HG03342 (cell line): Measurements from ENCODE around the gene MBD6.
"Not testable (repeated sequence)": the region's sequence is repeated elsewhere in the genome, so short reads cannot be mapped to it uniquely, and the experiment has no call there.

Source experiments
- ATAC-seq: cut with Tn5 transposase; IDR thresholded peaks from one replicate; pipeline ENCODE4 v1.9.1; 2021; ENCODE audit warnings: mild to moderate bottlenecking, moderate library complexity; ENCODE audit not compliant: unreplicated experiment

MBD6 gene

DNA sequence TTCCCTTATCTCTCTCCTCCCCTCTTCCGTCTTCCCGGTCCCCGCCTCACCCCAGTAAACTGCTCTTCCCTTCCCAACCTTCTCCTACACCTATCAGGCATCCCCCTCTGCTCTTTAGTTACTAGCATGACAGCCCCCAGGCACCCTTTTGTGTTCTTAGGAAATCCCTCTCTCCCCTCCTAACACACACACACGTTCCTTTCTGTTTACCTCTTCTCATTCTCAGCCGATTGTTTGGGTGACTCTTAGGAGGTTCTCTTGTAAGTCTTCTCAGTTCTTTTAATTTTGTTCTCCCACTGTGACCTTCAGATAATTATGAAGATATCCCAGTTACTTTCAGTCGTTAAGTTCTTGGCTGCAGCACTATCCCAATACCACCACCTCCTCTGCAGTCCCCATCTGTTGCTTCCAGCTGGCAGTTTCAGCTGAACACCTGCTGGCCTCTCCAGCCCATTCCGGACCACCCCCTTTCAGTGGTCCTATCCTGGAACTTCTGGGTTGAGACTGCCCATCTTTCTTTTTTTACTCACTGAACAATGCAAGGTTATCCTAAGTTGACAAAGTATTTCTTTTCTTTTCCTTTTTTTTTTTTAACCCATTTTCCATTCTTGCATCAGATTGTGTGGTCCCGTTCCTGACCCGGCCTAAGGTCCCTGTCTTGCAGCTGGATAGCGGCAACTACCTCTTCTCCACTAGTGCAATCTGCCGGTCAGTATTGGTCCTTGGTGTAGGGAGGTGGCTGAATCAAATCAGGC lies 34.0 kb upstream of the MBD6 start:
- no peak for ATAC-seq

DNA sequence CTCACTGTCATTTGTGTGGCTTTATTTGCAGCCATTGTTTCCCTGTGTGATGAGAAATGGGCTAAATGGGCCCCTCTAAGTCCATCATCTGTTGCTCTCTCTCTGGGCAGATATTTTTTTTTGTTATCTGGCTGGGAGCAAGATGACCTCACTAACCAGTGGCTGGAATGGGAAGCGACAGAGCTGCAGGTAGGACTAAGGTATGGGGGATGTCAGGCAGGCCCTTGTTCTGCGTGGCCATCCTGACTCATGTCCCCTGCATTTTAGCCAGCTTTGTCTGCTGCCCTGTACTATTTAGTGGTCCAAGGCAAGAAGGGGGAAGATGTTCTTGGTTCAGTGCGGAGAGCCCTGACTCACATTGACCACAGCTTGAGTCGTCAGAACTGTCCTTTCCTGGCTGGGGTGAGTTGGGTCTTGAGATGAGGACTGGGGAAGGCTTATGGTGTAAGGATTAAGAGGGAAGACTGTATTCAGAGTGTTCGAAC lies 33.4 kb upstream of the MBD6 start:
- ATAC-seq, result no peak

DNA sequence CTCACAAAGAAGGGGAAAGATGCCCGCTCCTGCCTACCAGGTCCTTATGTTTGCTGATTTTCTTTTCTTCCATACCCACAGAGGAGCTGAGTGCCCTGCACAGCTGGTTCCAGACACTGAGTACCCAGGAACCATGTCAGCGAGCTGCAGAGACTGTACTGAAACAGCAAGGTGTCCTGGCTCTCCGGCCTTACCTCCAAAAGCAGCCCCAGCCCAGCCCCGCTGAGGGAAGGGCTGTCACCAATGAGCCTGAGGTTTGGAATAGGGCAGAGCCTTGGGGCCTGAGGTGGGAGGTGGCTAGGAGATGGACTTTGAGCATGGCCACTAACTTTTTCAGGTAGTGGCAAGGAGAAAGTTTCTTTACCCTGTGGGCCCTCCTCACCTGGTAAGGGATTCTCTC lies 32.5 kb upstream of the MBD6 start:
- no peak for ATAC-seq

DNA sequence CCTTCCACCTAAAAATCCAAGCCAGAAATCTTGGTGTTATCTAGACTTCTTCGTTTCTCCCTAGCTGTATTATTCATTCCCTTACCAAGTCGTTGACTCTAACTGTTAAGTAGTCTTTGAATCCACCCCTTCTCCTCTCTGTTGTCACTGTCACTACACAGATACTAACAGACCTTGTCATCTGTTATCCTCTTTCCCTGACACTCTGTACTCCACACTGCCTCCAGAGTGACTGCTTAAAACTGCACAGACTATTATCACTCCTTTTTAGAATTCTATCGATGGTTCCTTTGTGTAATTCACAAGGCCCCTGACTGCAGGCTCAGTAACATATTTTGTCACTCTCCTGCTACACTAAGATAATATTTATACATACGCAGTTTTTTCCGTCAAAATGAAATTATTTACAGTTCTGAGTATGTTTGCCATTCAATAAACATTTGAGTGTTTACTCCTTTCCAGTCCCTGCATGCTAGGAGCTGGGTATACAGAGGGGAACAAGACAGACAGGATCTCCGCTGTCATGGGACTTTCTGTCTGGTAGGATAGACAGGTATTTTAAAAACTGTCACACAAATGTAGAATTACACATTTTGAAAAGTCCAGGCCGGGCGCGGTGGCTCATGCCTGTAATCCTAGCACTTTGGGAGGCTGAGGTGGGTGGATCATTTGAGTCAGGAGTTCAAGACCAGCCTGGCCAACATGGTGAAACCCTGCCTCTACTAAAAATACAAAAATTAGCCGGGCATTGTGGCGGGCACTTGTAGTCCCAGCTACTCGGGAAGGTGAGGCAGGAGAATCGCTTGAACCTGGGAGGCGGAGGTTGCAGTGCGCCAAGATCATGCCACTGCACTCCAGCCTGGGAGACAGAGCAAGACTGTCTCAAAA lies 31.0 kb upstream of the MBD6 start:
- no peak for ATAC-seq

- not testable (repeated sequence) for ATAC-seq
Measured at GRCh38 chr12:57495051-57495701, 27.4 kb upstream of the MBD6 start.

- ATAC-seq, result no peak
Measured at GRCh38 chr12:57496822-57497221, 25.8 kb upstream of the MBD6 start.

DNA sequence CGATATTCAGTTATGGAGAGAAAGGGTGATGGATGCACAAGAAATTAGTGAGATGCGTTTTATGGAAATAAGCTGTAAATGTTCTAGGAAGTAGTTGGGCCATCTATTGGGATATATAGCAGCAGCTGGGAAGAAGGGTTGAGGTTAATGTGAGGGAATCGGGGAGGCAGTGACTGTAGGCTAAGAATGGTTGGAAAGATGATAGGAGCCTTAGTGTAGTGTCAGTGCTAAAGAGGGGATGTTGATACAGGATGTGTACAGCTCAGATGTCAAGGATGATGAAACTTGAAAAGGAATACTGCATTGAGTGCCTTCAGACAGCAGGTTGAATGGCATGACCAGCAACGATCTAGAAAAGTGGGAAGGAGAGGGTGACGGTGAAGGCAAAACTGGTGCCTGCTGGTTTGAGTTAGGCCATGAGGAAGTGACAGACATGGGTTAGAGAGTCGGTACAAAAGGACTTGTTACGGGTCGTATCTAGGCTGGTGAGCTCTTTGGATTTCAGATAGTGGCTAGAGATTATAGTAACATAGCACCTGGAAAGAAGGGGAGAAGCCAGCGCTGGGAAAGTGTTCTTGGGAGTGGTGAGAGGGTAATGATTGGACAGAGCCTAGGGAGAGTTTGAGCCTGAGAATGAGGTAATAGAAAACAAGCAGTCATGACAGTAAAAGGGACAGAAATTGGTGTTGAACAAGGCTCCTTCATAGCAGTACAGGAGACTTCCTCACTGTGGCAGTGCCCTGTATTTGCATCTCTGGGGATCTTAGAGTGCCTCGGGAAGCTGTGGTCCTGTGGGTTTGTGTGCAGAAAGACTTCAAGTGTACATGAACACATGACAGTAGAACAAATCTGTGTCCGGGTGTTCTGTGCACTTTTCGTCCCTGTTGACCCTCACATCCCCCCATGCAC lies 25.1 kb upstream of the MBD6 start:
- ATAC-seq, result no peak

GRCh38 chr12:57498132-57498502 lies 24.5 kb upstream of the MBD6 start:
- no peak for ATAC-seq

DNA sequence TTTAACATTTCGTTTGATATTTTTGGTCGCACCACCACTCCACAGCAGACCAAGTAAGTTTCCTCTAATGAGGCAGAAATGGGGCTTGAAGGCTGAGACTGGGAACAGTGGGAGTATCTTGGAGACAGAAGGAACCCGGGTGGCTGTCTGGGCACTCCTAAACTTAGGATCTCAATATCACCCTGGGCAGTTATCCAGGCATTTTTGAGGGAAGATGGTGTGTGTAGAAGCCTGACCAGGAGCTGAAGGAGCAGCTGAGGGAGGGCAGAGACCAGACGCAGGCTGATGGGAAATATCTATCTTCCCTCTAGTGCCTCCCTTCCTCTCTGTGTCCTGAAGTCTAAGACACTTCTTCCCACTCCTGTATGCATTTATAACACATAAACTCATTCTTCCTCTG lies 24.1 kb upstream of the MBD6 start:
- ATAC-seq, result no peak

GRCh38 chr12:57500213-57500612 lies 22.4 kb upstream of the MBD6 start:
- ATAC-seq, result no peak

DNA sequence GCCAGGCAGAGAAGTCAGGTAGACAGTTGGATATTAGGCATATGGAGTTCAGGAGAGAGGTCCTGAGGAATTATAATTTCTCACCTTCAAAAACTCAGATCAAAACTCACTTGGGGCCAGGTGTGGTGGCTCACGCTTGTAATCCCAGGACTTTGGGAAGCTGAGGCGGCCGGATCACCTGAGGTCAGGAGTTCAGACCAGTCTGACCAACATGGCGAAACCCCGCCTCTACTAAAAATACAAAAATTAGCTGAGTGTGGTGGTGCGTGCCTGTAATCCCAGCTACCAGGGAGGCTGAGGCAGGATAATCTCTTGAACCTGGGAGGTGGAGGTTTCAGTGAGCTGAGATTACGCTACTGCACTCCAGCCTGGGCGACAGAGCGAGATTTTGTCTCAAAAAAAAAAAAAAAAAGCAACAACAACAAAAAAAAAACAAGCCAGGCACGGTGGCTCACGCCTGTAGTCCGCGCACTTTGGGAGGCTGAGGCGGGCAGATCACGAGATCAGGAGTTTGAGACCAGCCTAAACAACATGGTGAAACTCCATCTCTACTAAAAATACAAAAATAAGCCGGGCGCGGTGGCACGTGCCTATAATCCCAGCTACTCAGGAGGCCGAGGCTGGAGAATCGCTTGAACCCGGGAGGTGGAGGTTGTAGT lies 20.2 kb upstream of the MBD6 start:
- not testable (repeated sequence) for ATAC-seq

DNA sequence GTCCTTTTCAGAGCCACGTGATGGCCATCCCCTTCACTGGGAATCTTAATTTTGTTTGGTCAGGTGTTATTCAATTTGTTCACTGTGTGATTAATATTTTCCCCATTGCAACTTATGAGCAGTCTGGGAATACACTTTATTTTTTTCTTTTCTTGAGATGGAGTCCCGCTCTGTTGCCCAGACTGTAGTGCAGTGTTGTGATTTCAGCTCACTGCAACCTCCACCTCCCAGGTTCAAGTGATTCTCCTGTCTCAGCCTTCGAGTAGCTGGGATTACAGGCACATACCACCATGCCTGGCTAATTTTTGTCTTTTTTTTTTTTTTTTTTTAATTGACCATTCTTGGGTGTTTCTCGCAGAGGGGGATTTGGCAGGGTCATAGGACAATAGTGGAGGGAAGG lies 16.1 kb upstream of the MBD6 start:
- ATAC-seq, result not testable (repeated sequence)

DNA sequence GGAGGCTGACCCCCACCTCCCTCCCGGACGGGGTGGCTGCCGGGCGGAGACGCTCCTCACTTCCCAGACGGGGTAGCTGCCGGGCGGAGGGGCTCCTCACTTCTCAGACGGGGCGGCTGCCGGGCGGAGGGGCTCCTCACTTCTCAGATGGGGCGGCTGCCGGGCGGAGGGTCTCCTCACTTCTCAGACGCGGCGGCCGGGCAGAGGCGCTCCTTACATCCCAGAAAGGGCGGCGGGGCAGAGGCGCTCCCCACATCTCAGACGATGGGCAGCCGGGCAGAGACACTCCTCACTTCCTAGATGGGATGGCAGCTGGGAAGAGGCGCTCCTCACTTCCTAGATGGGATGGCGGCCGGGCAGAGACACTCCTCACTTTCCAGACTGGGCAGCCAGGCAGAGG lies 14.8 kb upstream of the MBD6 start:
- ATAC-seq, result not testable (repeated sequence)

DNA sequence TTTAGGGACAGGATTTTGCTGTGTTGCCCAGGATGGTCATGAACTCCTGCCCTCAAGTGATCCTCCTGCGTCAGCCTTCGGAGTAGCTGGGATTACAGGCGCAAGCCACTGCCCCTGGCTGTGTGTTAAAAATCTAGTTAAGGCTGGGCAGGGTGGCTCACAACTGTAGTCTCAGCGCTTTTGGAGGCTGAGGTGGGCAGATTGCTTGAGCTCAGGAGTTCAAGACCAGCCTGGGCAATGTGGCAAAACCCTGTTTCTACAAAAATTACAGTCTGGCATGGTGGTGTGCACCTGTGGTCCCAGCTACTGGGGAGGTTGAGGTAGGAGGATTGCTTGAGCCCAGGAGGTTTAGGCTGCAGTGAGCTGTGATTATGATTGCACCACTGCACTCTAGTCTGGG lies 11.5 kb upstream of the MBD6 start:
- no peak for ATAC-seq

DNA sequence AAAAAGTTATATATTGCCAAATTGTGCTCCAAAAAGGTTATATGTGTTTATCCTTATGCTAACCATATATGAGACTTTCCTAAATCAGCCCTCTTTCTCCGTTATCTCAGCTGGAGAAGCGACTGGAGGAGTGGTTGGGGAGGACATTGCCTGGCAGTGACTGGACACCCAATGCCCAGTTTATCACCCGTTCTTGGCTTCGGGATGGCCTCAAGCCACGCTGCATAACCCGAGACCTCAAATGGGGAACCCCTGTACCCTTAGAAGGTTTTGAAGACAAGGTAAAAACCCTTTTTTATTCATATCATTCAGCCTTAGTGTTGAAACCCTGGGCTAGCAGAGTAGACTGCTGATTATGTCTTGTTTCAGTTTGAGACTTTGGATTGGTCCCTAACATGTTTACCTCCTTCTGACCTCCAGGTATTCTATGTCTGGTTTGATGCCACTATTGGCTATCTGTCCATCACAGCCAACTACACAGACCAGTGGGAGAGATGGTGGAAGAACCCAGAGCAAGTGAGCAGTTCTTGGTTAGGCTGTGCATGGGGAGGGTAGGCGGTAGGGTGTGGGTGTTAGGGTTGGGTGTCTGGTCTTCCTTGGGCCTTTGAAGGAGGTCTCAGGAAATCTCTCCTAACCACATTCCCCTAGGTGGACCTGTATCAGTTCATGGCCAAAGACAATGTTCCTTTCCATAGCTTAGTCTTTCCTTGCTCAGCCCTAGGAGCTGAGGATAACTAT lies 10.9 kb upstream of the MBD6 start:
- no peak for ATAC-seq

DNA sequence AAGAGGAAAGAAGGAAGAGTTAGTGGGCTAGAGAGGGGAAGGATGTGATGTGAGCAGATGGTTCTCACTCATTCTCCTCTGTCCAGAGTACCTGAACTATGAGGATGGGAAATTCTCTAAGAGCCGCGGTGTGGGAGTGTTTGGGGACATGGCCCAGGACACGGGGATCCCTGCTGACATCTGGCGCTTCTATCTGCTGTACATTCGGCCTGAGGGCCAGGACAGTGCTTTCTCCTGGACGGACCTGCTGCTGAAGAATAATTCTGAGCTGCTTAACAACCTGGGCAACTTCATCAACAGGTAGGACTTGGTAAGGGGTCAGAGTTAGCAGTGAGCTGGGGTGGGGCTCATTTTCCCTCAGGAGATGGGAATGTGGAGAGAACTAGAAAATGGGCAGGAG lies 10.0 kb upstream of the MBD6 start:
- ATAC-seq, result no peak

- ATAC-seq, result no peak
Measured at GRCh38 chr12:57513266-57513665, 9.4 kb upstream of the MBD6 start.

GRCh38 chr12:57513677-57514076 lies 8.9 kb upstream of the MBD6 start:
- ATAC-seq, result not testable (repeated sequence)

- not testable (repeated sequence) for ATAC-seq
Measured at GRCh38 chr12:57514246-57514645, 8.4 kb upstream of the MBD6 start.
